ENCODE data around the gene SLC7A14. TPM values are rescaled to one million over a fixed set of nuclear protein-coding genes. Genes with fewer than 3 reads are reported as not detected.

Gene SLC7A14
- total RNA-seq, 1 donor from 2014 or later: not detected

DNA sequence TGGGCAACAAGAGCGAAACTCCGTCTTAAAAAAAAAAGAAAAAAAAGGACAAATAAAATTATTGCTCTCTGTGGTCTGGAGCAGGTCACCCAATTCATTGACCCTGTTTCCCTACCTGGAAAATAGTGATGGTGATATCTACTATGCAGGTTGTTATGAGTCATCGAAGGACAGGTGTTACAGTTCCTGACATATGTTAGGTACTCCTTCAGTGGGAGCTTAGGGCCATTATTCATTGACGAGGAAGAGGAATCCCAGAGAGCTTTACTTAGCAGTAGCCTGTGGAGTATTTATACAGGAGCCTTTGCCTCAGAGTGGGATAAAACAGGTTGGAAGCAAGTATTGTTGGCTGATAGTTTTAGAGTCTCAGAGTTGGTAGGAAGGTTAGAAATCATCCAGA lies 74.5 kb downstream of the SLC7A14 start:
- ATAC-seq (ENCODE audit: low read depth) (no peak), DNase-seq (no peak)
- ChIA-PET POLR2A (no interaction called here), CTCF (no interaction called here)
- H3K4me1 Mint-ChIP-seq: no peaks in the 10 kb centered on the region
- H3K27ac Mint-ChIP-seq: no peak overlapping the region
- H3K36me3 Mint-ChIP-seq (ENCODE audit: low read depth): no peaks in the 10 kb centered on the region
- H3K9me3 Mint-ChIP-seq: no peaks in the 10 kb centered on the region
- no peak overlapping the region for H3K4me3 Mint-ChIP-seq
- TF ChIP-seq, protein P1, sequence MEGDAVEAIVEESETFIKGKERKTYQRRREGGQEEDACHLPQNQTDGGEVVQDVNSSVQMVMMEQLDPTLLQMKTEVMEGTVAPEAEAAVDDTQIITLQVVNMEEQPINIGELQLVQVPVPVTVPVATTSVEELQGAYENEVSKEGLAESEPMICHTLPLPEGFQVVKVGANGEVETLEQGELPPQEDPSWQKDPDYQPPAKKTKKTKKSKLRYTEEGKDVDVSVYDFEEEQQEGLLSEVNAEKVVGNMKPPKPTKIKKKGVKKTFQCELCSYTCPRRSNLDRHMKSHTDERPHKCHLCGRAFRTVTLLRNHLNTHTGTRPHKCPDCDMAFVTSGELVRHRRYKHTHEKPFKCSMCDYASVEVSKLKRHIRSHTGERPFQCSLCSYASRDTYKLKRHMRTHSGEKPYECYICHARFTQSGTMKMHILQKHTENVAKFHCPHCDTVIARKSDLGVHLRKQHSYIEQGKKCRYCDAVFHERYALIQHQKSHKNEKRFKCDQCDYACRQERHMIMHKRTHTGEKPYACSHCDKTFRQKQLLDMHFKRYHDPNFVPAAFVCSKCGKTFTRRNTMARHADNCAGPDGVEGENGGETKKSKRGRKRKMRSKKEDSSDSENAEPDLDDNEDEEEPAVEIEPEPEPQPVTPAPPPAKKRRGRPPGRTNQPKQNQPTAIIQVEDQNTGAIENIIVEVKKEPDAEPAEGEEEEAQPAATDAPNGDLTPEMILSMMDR (IDR thresholded peaks at IDR 0.05): no peak
- H3K27me3 Mint-ChIP-seq: peaks cover 23% of the 10 kb centered on the region
- intact Hi-C loops (cut with micrococcal nuclease): no loop called here

DNA sequence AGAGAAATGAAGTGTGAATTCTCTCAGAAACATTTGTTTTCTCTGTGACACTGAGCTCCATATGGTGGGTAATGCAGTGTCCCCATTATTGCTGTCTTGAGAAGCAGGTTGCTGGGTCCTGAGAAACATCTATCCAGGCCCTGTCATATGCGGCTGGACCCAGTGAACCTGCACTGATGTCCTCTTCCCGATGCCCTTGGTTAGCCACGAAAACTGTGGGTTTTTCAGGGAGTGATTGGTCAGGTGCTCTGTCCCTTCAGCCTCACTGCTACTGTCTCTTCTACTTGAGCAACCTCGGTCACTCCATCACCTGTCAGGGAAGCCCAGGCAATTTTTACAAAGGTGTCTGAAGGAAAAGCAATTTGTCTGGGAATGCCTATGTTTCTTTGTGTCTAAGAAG lies 77.0 kb downstream of the SLC7A14 start:
- Mint-ChIP-seq H3K27ac (no peak overlapping the region), H3K27me3 (peaks cover 27% of the 10 kb centered on the region), H3K36me3 (ENCODE audit: low read depth) (no peaks in the 10 kb centered on the region), H3K9me3 (no peaks in the 10 kb centered on the region), H3K4me3 (no peak overlapping the region), H3K4me1 (no peaks in the 10 kb centered on the region)
- TF ChIP-seq, protein P1 (IDR thresholded peaks at IDR 0.05): no peak
- intact Hi-C loops (cut with micrococcal nuclease): no loop called here
- DNase-seq: no peak
- CTCF ChIA-PET: no interaction called here
- no peak for ATAC-seq (ENCODE audit: low read depth)
- POLR2A ChIA-PET: no interaction called here

DNA sequence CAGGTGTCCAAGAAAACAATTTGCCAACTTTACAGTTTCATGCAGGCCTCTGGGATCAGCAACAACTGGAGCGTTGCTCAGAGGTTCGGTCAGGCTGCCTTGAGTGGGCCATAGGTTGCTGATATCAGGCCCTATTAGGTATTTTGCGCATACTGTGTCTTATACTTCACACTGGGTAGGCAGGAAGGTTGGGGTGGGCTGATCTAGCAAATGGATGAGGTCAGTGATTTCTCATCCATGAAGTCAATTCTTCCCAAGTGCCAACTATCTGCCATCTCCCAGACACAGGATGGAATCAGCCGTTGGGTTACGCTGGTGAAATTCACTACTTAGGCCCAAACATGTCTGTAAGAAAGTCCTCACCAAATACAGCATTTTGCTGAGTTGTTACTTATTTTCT lies 77.6 kb downstream of the SLC7A14 start:
- peaks cover 27% of the 10 kb centered on the region for H3K27me3 Mint-ChIP-seq
- no peak overlapping the region for H3K27ac Mint-ChIP-seq
- H3K9me3 Mint-ChIP-seq: no peaks in the 10 kb centered on the region
- POLR2A ChIA-PET: no interaction called here
- H3K4me1 Mint-ChIP-seq: no peaks in the 10 kb centered on the region
- H3K36me3 Mint-ChIP-seq (ENCODE audit: low read depth): no peaks in the 10 kb centered on the region
- TF ChIP-seq, protein P1 (IDR thresholded peaks at IDR 0.05): no peak
- no peak for DNase-seq
- intact Hi-C loops (cut with micrococcal nuclease): no loop called here
- no peak for ATAC-seq (ENCODE audit: low read depth)
- H3K4me3 Mint-ChIP-seq: no peak overlapping the region
- CTCF ChIA-PET: no interaction called here

DNA sequence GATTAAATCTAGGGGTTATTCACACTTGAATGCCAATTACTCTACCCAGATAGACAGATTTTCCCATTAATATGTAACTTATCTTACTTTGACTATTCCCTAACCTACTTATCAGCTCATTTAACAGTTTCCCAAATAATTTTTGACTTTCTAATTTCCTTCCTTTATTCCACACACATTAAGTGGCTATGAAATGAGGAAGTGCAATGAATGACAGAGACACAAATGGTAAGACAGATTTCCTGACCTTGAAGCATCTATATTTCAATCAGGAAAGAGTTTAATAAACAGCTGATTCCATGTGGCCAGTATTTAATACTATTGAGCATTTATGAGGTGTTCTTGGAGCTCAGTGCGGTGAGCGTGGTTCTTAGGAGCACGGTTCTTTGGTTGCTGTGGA lies 78.8 kb downstream of the SLC7A14 start:
- H3K27me3 Mint-ChIP-seq: peaks cover 22% of the 10 kb centered on the region
- no peak for ATAC-seq (ENCODE audit: low read depth)
- ChIA-PET CTCF (no interaction called here), POLR2A (no interaction called here)
- no peaks in the 10 kb centered on the region for H3K9me3 Mint-ChIP-seq
- TF ChIP-seq, protein P1 (IDR thresholded peaks at IDR 0.05): no peak
- H3K4me3 Mint-ChIP-seq: no peak overlapping the region
- intact Hi-C loops (cut with micrococcal nuclease): no loop called here
- no peaks in the 10 kb centered on the region for H3K36me3 Mint-ChIP-seq (ENCODE audit: low read depth)
- DNase-seq: no peak
- no peaks in the 10 kb centered on the region for H3K4me1 Mint-ChIP-seq
- H3K27ac Mint-ChIP-seq: no peak overlapping the region

DNA sequence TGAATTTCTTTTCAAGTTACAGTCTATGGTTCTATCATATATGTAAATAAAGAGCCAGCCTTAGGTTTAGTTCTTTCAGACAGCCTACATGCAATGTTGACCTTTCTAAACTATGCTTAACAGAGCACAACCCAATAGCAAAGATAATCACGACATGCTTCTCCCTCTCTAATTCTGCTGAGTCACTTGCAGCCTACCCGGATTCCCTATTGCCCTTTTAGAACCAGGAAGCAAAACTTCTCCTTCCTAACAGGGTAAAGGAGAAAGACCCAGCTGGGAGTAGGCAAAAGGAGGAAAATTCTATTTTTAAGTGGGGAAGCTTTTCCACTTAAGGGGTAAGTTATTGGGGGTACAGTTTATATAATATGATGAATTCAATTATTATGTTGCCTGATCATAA lies 79.3 kb downstream of the SLC7A14 start:
- DNase-seq (no peak), ATAC-seq (ENCODE audit: low read depth) (no peak)
- TF ChIP-seq, protein P1 (IDR thresholded peaks at IDR 0.05): no peak
- H3K4me1 Mint-ChIP-seq: no peaks in the 10 kb centered on the region
- H3K4me3 Mint-ChIP-seq: no peak overlapping the region
- H3K27me3 Mint-ChIP-seq: peaks cover 19% of the 10 kb centered on the region
- no peaks in the 10 kb centered on the region for H3K9me3 Mint-ChIP-seq
- intact Hi-C loops (cut with micrococcal nuclease): no loop called here
- no peaks in the 10 kb centered on the region for H3K36me3 Mint-ChIP-seq (ENCODE audit: low read depth)
- no peak overlapping the region for H3K27ac Mint-ChIP-seq
- CTCF ChIA-PET: no interaction called here
- POLR2A ChIA-PET: no interaction called here

Data from activated B cell treated with CpG ODN at 0.5 μM for 24 hours (primary cell).